ENCODE data around the gene FAAP100.

FAAP100 gene

DNA sequence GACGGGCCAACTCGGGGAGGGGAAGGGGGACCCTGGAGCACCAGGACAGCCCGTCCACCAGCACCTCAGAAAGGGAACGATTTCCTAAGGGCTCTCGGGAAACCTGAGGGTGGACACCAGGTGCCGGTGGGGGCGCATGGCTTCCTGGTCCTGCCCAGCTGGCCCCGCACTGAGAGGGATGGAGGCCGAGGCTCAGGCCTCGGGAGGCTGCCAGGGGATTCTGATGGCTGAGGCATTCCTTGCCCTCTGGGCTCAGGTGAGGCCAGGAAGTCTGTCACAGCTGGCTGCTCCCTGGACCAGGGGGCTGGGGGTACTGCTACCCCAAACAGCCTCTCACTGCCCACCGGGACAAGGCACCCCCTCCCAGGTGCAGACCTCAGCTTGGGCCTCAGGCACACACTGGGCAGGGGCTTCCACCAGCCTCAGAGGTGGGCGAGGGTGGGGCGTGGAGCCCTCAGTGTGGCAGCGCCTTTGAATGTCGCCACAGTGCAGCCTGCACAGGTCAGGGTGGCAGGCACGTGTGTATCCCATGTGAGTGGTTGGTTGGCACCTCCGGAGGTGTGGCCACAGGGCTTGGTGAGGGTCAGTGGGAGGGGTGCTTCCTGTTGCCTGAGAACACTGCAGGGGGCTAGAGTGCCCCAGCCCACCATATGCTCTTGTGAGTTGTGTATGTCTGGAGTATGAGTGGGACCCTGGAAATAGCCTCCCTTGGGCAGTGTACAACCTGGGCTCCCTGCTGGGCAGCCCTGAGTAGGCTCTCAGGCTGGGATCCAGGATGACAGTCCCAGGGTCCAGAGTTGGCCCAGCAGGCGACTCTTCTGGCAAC lies 27.9 kb downstream of the FAAP100 start:
- no peak for DNase-seq (ENCODE audit: low spot score)

GRCh38 chr17:81523402-81524038 lies 28.6 kb downstream of the FAAP100 start:
- DNase-seq (ENCODE audit: low spot score): no peak

- no peak for DNase-seq (ENCODE audit: low spot score)
Observed at GRCh38 chr17:81522491-81523401, 29.4 kb downstream of the FAAP100 start.

- DNase-seq (ENCODE audit: low spot score): no peak
Observed at GRCh38 chr17:81520021-81520901, 31.9 kb downstream of the FAAP100 start.

- DNase-seq (ENCODE audit: low spot score): no peak
Observed at GRCh38 chr17:81519284-81520020, 32.7 kb downstream of the FAAP100 start.

DNA sequence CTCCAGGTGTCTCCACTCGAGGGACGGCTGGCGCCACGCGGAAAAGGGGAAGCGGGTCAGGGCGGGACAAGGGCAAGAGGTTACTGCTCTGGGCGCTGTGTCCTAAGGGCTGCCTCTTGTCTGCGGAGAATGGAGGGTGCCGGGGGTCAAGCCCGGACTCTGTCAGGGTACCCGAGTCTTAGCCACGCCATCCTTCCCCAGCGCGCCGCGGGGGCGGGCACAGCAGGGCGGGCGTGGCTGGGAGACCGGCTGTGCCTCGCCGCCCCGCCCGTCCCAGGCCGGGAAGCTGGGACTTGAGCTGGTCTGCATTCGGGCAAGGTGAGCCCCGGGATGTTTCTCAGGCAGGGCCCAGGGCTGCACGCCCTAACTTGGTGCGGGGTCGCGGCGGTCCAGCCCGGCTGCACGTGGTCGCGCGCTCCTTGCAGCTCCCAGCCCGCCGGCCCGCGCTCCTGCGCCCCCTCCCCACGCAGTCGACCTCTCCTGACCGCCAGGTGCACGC lies 33.3 kb downstream of the FAAP100 start:
- DNase-seq (ENCODE audit: low spot score): no peak

DNA sequence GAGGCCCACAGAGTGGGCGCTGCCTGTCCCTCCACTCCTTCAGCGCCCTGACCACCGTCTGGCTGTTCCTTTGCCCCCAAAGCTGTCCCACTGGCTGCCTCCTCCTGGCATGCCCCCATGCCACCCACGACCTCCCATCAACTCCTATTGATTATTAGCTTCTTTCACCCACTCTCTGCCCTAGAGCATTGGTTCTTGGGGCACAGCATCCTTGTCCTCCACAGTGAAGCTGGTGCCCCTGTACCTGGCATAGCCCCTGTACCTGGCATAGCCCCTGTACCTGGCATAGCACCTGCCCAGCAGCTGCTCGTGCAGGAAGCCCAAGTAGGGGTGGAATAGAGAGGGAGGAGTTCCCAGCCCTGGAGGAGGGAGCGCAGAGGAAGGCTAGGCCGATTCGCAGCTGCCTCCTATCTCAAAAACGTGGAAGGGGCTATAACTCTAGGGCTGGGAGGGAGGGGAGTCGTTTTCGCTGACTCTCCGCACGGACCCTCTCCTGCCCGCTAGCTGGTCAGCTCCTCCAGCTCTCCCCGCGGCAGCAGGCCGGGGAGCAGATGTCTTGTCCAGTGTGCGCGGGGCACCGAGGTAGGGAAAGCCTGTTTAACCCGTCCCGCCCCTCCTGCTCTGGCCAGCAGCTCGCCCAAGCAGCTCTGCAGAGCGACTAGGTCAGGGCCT lies 33.9 kb downstream of the FAAP100 start:
- no peak for DNase-seq (ENCODE audit: low spot score)

DNA sequence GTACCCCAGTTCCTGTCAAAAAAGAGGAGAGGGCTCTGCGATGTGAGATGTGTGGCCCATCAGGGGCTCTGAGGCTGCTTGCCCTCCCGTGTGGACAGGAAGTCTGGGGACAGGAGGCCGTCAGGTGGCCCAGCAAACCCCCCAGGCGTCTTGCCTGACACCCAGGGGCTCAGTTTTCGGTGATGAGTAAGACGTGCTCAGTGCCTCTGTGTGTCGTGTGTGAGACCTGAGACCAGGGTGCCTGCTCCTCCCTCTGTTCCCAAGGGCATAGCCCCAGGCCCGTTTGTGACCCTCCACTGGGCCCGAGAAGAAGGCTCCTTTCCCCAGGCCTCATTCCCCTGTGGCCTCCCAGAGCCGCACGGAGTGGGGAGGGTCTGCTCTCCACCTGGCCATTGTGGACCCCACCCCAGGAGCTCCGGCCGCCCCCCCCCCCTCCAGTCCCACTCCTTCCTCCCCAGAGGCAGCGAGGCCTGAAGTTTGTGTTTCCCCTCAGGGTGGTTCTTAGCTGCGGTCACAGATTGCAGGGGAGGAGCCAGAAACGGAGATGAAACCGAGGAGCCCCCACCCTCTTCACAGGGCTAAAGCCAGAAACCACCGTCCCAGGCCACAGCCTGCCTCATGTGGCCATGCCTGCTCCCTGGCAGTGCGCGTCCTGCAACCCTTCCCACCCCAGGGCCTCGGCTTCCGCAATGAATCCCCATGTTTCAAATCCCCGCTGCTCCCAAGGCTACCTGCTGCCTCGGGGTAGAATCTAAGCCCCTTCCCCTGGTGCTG lies 34.6 kb downstream of the FAAP100 start:
- DNase-seq (ENCODE audit: low spot score): no peak

DNA sequence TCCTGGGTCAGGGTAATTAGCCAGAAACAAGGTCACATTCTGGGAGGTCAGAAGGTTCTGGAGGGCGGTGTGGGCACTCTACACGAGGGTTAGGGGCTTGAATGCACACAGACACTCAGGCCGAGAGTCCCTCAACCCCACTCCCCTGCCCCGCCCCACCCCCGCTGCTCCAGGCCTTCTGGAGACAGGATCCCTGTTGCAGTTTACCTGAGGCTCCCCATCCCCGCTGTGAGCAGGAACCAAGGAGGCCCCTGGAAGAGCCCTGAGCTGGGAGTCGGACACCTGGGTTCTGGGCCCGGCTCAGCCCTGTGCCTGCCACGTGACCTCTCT lies 35.2 kb downstream of the FAAP100 start:
- no peak for DNase-seq (ENCODE audit: low spot score)

GRCh38 chr17:81516439-81516838 lies 35.7 kb downstream of the FAAP100 start:
- DNase-seq (ENCODE audit: low spot score): no peak

GRCh38 chr17:81515530-81516041 lies 36.6 kb downstream of the FAAP100 start:
- no peak for DNase-seq (ENCODE audit: low spot score)

GRCh38 chr17:81514739-81515529 lies 37.2 kb downstream of the FAAP100 start:
- DNase-seq (ENCODE audit: low spot score): peak; percentile 69

DNA sequence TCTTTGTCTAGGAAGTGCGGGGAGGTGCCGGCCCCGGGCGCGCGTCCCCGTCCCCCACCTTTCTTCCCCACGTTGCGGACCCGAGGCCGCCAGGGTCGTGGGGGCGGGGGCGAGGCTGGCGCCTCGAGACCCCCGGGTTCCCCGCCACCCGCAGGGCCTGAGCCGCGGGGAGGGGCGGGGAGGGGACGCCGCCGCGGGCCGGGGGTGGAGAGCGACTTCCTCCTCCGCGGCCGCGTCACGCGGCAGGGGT lies 37.7 kb downstream of the FAAP100 start:
- no peak for DNase-seq (ENCODE audit: low spot score)

- peak; percentile 60 for DNase-seq (ENCODE audit: low spot score)
Observed at GRCh38 chr17:81513753-81514488, 38.2 kb downstream of the FAAP100 start.

DNA sequence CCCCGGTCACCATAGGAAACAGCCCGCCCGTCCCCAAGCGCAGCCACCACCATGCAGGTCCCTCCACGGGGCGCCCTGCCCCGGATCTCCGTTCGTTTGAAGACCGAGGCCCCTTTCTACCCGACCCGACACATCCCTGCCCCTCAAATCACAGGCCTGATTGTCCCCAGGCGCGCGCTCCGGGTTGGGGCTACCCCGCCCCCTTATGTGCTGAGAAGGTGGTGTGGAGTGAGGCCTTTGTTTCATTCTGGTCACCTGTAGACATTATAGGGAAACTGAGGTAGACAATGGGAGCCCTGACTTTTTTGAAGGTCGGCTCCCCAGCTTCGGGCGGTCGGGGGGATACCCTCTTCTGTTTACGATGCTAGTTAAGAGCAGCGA lies 38.8 kb downstream of the FAAP100 start:
- DNase-seq (ENCODE audit: low spot score): peak; percentile 72

GRCh38 chr17:81512562-81513371 lies 39.4 kb downstream of the FAAP100 start, which contains the start of gene ACTG1:
Gene ACTG1 (minus strand): TSS chr17:81512799. CDS start chr17:81512354, 445 bp downstream.
- DNase-seq (ENCODE audit: low spot score): peak; percentile 95
